ENCODE data around the gene TNPO2. TPM values are rescaled to one million over a fixed set of nuclear protein-coding genes. Genes with fewer than 3 reads are reported as not detected.

TNPO2 gene
- total RNA-seq, 1 donor from 2014 or later, result 99.7 TPM

- Mint-ChIP-seq H3K4me3 (peak overlapping the region; percentile 82), H3K9me3 (no peaks in the 10 kb centered on the region), H3K27me3 (no peaks in the 10 kb centered on the region), H3K4me1 (ENCODE audit: unreplicated experiment) (peaks cover 7% of the 10 kb centered on the region), H3K27ac (no peak overlapping the region), H3K36me3 (peaks cover 4% of the 10 kb centered on the region)
- TF ChIP-seq CTCF (conservative IDR thresholded peaks at IDR 0.05), result no peak
- no peak for DNase-seq (ENCODE audit: extremely low spot score, unreplicated experiment)
Observed at GRCh38 chr19:12695514-12695913, 28.2 kb downstream of the TNPO2 start.

- Mint-ChIP-seq H3K27me3 (no peaks in the 10 kb centered on the region), H3K9me3 (no peaks in the 10 kb centered on the region), H3K36me3 (peaks cover 4% of the 10 kb centered on the region), H3K27ac (no peak overlapping the region), H3K4me1 (ENCODE audit: unreplicated experiment) (peaks cover 7% of the 10 kb centered on the region), H3K4me3 (peak overlapping the region; percentile 82)
- no peak for DNase-seq (ENCODE audit: extremely low spot score, unreplicated experiment)
- TF ChIP-seq CTCF (conservative IDR thresholded peaks at IDR 0.05), result no peak
Observed at GRCh38 chr19:12695096-12695495, 28.6 kb downstream of the TNPO2 start.

- H3K4me3 Mint-ChIP-seq, result peak overlapping the region; percentile 82
- H3K4me1 Mint-ChIP-seq (ENCODE audit: unreplicated experiment), result peaks cover 7% of the 10 kb centered on the region
- H3K27me3 Mint-ChIP-seq, result no peaks in the 10 kb centered on the region
- H3K27ac Mint-ChIP-seq, result no peak overlapping the region
- no peaks in the 10 kb centered on the region for H3K9me3 Mint-ChIP-seq
- H3K36me3 Mint-ChIP-seq, result peaks cover 4% of the 10 kb centered on the region
- no peak for DNase-seq (ENCODE audit: extremely low spot score, unreplicated experiment)
- no peak for TF ChIP-seq CTCF (conservative IDR thresholded peaks at IDR 0.05)
Observed at GRCh38 chr19:12694641-12695040, 29.1 kb downstream of the TNPO2 start.

- Mint-ChIP-seq H3K4me3 (no peak overlapping the region), H3K9me3 (no peaks in the 10 kb centered on the region), H3K4me1 (ENCODE audit: unreplicated experiment) (peaks cover 7% of the 10 kb centered on the region), H3K36me3 (no peaks in the 10 kb centered on the region), H3K27ac (no peak overlapping the region), H3K27me3 (no peaks in the 10 kb centered on the region)
- DNase-seq (ENCODE audit: extremely low spot score, unreplicated experiment), result no peak
- no peak for TF ChIP-seq CTCF (conservative IDR thresholded peaks at IDR 0.05)
Observed at GRCh38 chr19:12692960-12693359, 30.8 kb downstream of the TNPO2 start.

DNA sequence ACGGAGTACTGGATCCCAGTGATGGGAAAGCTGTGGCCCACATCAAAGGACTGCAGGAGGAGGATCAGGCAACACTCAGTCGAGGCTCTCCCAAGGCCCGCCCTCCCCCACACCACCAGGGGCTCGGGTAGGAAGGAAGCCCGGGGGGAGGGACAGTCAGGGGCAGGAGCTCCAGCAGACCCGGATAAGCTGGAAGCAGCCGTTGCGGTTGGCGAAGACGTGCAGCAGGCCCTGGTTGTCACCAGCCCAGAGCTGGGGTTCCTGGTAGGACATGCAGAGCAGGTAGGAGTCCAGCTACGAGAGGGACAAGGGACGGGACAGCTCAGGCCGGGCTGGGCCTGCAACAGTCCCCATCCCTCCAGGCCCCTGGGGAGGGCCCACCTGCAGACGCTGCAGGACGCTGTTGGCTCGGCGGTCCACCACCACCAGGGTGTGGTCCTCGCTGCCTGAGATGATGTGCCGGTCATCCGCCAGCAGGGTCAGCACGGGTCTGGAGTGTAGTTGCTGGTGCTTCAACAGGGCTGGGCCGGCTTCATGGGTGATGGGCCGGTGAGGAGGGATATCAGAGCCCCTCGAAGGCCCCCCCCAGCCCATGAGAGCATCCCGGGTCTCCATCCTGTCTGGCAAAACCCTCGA is 34.0 kb downstream of the TNPO2 start:
- Mint-ChIP-seq H3K4me3 (no peak overlapping the region), H3K9me3 (no peaks in the 10 kb centered on the region), H3K27me3 (no peaks in the 10 kb centered on the region), H3K4me1 (ENCODE audit: unreplicated experiment) (no peaks in the 10 kb centered on the region), H3K36me3 (no peaks in the 10 kb centered on the region), H3K27ac (no peak overlapping the region)
- TF ChIP-seq CTCF (conservative IDR thresholded peaks at IDR 0.05), result no peak
- DNase-seq (ENCODE audit: extremely low spot score, unreplicated experiment), result no peak

DNA sequence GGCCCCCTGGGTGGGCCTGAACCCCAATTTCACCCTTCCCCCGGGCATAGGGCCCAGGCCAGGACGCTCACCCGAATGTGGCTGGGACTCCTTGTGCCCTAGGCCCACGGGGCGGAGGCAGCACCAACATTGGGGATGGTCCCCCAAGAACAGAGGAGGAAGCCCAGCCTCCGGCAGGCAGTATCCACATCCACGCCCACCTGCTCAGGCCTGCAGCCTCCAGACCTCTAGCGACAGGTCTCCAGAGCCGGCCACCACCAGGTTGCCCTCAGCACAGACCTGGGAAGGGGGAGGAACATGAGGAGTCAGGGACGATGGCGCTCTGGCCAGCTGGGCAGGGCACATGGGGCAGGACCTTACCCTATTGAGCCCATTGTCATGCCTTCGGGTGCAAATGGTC is 34.7 kb downstream of the TNPO2 start:
- DNase-seq (ENCODE audit: extremely low spot score, unreplicated experiment), result no peak

More for the DNA sequence above, 34.7 kb downstream of the TNPO2 start:
- Mint-ChIP-seq H3K36me3 (no peaks in the 10 kb centered on the region), H3K4me1 (ENCODE audit: unreplicated experiment) (no peaks in the 10 kb centered on the region), H3K9me3 (no peaks in the 10 kb centered on the region), H3K27me3 (no peaks in the 10 kb centered on the region), H3K4me3 (no peak overlapping the region), H3K27ac (no peak overlapping the region)
- TF ChIP-seq CTCF (conservative IDR thresholded peaks at IDR 0.05), result no peak
